Motor neuron (in vitro differentiated cells): Measurements from ENCODE around the gene UBQLN4. TPM values are rescaled to one million over a fixed set of nuclear protein-coding genes. Genes with fewer than 3 reads are reported as not detected.
"Not testable (repeated sequence)": the region's sequence is repeated elsewhere in the genome, so short reads cannot be mapped to it uniquely, and the experiment has no call there.

Experiments
- ATAC-seq, 8 experiments: fragments of 200-7000 bp; cut with Tn5 transposase; replicated peaks in 6 of 8; 2 replicates each; pipeline ENCODE4 v1.8.0; 2021; ENCODE audit warnings: mild to moderate bottlenecking in 8 of 8, moderate library complexity in 8 of 8
- H3K27ac ChIP-seq, 2 donors: fragments of 250-450 bp; sonication (Bioruptor Pico); 2 replicates each; pipeline ENCODE4 v1.9.0; 2021; ENCODE audit warnings: antibody characterized with exemption in 2 of 2, mild to moderate bottlenecking in 2 of 2, moderate library complexity in 1 of 2
- H3K4me1 ChIP-seq, 2 donors: fragments of 250-450 bp; sonication (Bioruptor Pico); replicated peaks in 1 of 2; 2 replicates each; pipeline ENCODE4 v1.6.1; 2021; ENCODE audit warnings: antibody characterized with exemption in 2 of 2, mild to moderate bottlenecking in 2 of 2, moderate library complexity in 1 of 2
- H3K4me3 ChIP-seq, 5 donors: fragments of 250-450 bp; sonication (Bioruptor Pico); 2 replicates each; pipeline ENCODE4 v1.9.0; 2021; ENCODE audit warnings: antibody characterized with exemption in 5 of 5, mild to moderate bottlenecking in 5 of 5, moderate library complexity in 4 of 5
- WGBS, 10 experiments: fragments of 450-650 bp; shearing (Covaris generic); methylation state at CpG; one replicate each; pipeline ENCODE4 v1.0.0; 2022; 5-methylcytosine and 5-hydroxymethylcytosine counted together
- in situ Hi-C, 9 experiments: fragments of 400-800 bp; cut with MboI; loops; one replicate each; pipeline ENCODE4 v1.15.0; 2021; ENCODE audit warnings: low sequenced_read_pairs in 9 of 9, low pct_unique_long_range_greater_than_20kb in 2 of 9; ENCODE audit not compliant: unreplicated experiment in 9 of 9
- total RNA-seq, 8 experiments: library from RNA; unstranded; fragments of 300-600 nt; gene quantifications; 2 replicates each; pipeline versions ENCODE4 v1.2.3 to v1.2.4, GENCODE V29; 2022

UBQLN4 gene
- total RNA-seq, 8 experiments from 2014 or later = 22.7 to 51.1 (median 35.0) TPM

DNA sequence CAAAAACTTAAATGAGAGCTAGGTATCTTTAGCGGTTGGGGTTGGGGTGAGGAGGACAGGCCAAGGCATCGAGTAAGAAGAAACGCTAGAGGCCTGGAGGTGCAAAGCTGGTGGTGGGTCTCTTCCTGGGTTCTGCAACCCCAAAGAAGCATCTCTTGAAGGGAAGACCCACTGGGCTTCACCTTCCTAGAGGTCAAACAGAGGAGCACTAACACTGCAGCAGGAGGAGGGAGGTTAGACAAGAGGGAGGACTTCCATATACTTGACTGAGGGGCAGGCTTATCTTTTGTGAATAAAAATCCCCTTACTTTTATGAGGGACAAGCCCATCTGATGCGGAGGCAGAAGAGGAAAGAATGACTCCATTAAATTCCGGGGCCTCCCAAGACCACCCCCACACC lies 26.2 kb upstream of the UBQLN4 start:
- Histone ChIP-seq H3K27ac (peak overlapping the region; percentile 90), H3K4me3 (peak overlapping the region; percentile 57 to 97 (median 79)), H3K4me1 (peaks cover 50 to 55% of the 10 kb centered on the region in 2 donors)
- in situ Hi-C loops = loop anchor here in 5 of 9 experiments (10.0 to 25.0 kb wide), 3 partner anchors 133 to 158 kb away; partner anchors contain the start of genes BGLAP (in 2 of the 5), PAQR6 (in 2 of the 5) and PMF1 (in 2 of the 5)
- ATAC-seq = no peak
- WGBS, 10 experiments = 35 to 100% (median 59%) methylated on average over 1 to 5 of the region's 5 CpGs; no CpG with 5 or more reads in 1 of the 10 experiments

DNA sequence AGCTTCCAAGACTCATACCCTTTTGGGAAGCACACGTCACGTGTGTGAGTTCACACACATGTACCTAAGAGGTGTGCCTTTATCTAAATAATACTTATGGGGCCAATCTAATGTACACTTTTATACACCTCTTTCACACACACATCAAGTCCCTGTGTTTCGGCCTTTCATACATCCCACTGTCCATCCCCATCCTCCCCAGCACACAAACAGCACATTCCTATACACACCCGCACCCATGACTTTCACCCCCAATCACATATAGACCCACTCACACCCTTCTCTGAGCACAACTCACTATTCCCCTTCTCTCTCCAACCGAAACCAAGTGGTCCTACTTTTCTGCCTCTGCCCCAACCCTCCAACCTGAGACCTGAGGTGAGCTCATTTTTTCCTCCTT lies 25.1 kb upstream of the UBQLN4 start:
- peaks cover 47 to 51% of the 10 kb centered on the region in 2 donors for H3K4me1 ChIP-seq
- no peak for ATAC-seq
- H3K27ac ChIP-seq = no peak overlapping the region
- H3K4me3 ChIP-seq = peak overlapping the region; percentile 7 to 97 (median 69)
- in situ Hi-C loops = loop anchor here in 4 of 9 experiments (25.0 kb wide), 2 partner anchors 134 to 159 kb away; partner anchors contain the start of genes BGLAP (in 2 of the 4), PAQR6 (in 2 of the 4) and PMF1 (in 2 of the 4)
- 80 to 100% (median 87%) methylated on average over 2 to 5 of the region's 5 CpGs; no CpG with 5 or more reads in 5 of the 10 experiments for WGBS, 10 experiments

DNA sequence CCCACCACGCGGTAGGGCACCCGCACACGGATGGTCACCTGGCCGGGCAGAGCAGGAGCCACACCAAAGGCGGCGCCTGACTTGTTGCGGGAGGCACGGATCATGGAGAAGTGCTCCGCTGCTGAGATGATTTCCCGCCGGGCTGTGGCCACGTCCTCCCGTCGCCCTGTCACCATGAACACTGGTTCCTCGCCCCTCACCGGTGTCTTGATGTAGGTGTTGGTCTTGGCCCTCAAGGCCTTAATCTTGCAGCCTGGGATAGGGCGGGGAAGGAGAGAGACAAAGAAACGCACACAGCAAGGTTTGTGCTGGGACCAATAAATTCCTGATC lies 23.8 kb upstream of the UBQLN4 start:
- H3K4me1 ChIP-seq = peaks cover 47 to 53% of the 10 kb centered on the region in 2 donors
- H3K27ac ChIP-seq = no peak overlapping the region
- whole genome bisulfite sequencing, 10 experiments = 60 to 97% (median 86%) methylated on average over 1 to 16 of the region's 19 CpGs; no CpG with 5 or more reads in 4 of the 10 experiments
- no peak overlapping the region for H3K4me3 ChIP-seq
- in situ Hi-C loops = loop anchor here in 4 of 9 experiments (25.0 kb wide), 2 partner anchors 135 to 160 kb away; partner anchors contain the start of genes BGLAP (in 2 of the 4), PAQR6 (in 2 of the 4) and PMF1 (in 2 of the 4)
- ATAC-seq = no peak

DNA sequence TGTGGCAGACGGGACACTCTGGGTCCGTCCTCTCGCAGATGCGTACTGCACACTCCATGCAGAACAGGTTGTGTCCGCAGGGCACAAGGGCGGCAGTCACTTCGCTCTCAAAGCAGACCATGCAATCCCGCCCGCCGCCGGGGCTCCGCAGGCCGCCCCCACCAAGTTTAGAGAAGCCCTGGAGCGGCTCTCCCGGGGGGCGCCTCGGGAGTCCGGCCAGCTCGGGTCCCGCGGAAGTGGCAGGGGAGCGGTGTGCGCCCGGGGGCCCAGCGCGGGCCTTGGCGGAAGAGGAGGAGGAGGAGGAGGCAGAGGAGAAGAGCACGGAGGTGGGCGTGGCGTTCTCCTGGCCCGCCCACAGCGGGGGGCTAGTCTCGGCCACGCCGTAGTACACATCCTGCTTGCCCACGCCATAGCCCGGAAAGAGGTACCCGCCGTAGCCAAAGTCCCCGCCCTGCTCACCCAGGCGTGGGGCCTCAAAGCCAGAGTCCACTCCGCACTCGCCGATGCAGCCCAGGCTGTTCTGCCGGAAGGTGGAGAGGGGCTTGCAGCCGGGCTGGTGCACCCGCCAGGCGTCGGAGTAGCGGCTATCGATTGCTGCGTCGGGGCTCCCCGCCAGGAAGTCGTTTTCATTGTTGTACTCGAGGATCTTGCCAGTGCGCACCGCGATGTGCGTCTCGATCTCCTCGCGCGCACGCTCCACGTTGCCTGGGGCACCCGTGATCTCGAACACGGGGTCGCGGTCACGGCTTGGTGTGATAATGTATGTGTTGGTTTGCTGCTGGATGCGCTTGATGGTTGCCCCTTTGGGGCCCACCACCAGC lies 23.2 kb upstream of the UBQLN4 start:
- Histone ChIP-seq H3K4me1 (peaks cover 47 to 53% of the 10 kb centered on the region in 2 donors), H3K4me3 (no peak overlapping the region), H3K27ac (no peak overlapping the region)
- in situ Hi-C loops = loop anchor here in 4 of 9 experiments (25.0 kb wide), 2 partner anchors 135 to 160 kb away; partner anchors contain the start of genes BGLAP (in 2 of the 4), PAQR6 (in 2 of the 4) and PMF1 (in 2 of the 4)
- WGBS, 10 experiments = 64 to 100% (median 75%) methylated on average over 1 to 51 of the region's 73 CpGs; no CpG with 5 or more reads in 6 of the 10 experiments
- ATAC-seq = no peak

DNA sequence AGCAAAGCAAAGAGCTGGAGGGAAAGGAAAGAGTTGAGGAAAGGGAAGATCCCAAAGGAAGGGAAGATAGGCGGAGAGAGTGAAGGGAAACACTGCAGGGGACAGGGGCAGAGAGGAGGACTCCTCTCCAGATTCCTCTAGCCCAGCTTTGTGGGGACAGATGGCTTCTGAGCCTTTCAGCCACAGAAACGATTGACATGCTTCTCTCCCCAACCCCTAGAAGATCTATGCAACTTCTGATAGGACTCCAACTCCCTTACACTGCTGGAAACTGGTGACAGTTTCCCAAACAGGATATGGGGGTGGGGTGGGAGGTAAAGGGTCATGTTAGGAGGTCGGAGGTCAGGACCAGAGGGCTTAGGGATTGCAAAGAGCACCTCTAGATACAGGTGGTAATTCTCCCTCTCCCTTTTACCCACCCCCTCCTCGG lies 22.2 kb upstream of the UBQLN4 start:
- H3K27ac ChIP-seq = no peak overlapping the region
- in situ Hi-C loops = loop anchor here in 4 of 9 experiments (25.0 kb wide), 2 partner anchors 137 to 162 kb away; partner anchors contain the start of genes BGLAP (in 2 of the 4), PAQR6 (in 2 of the 4) and PMF1 (in 2 of the 4)
- ATAC-seq = no peak
- no peak overlapping the region for H3K4me3 ChIP-seq
- peaks cover 47 to 53% of the 10 kb centered on the region in 2 donors for H3K4me1 ChIP-seq
- 40 to 100% (median 90%) methylated on average over 1 to 3 of the region's 4 CpGs; no CpG with 5 or more reads in 3 of the 10 experiments for WGBS, 10 experiments

DNA sequence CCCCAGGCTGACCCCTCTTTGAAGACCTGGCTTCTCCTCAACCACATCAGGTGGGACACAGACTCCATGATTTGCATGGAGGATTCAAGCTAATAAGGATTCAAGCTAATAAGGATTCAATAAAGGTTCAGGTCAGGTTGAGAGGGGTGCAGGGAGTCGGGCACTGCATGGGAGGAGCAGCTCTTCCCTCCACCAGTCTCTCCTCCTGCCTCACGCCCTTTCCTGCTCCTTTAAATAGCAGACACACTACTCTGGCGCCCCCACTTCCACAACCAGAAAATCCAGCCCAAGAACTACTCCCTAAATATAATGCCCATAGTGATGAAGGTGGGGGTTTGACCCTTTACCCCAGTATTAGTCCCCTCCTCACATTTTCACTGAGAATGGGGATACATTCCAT lies 21.6 kb upstream of the UBQLN4 start:
- peaks cover 47 to 53% of the 10 kb centered on the region in 2 donors for H3K4me1 ChIP-seq
- H3K27ac ChIP-seq = no peak overlapping the region
- in situ Hi-C loops = loop anchor here in 4 of 9 experiments (25.0 kb wide), 2 partner anchors 137 to 162 kb away; partner anchors contain the start of genes BGLAP (in 2 of the 4), PAQR6 (in 2 of the 4) and PMF1 (in 2 of the 4)
- no peak overlapping the region for H3K4me3 ChIP-seq
- peak in 6 of 8 experiments; percentile 13 to 41 (median 30) for ATAC-seq
- WGBS, 10 experiments = 0 to 69% (median 33%) methylated on average over 1 to 2 of the region's 3 CpGs; no CpG with 5 or more reads in 3 of the 10 experiments

DNA sequence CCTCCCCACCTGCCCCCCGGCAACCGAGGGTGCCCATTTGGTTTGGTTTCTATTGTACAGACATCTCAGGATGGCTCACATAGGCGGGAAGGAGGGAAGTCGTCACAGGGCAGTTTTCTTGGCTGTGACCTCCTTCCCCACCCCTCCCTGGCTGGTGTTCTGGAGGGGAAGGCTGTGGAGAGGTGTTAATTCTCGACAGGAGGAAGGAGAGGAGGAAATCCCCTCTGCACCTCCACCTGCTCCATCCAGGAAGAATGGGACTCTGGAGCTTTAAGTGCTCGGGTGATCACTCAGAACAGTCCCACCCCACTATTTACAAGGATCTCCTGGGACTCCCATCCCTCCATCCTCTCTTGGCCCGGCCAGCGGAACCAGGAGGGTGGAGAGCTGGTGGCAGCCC lies 21.1 kb upstream of the UBQLN4 start:
- Histone ChIP-seq H3K27ac (no peak overlapping the region), H3K4me1 (peaks cover 42 to 53% of the 10 kb centered on the region in 2 donors), H3K4me3 (no peak overlapping the region)
- 24 to 100% (median 66%) methylated on average over 1 to 4 of the region's 8 CpGs; no CpG with 5 or more reads in 4 of the 10 experiments for WGBS, 10 experiments
- in situ Hi-C loops = loop anchor here in 4 of 9 experiments (25.0 kb wide), 2 partner anchors 138 to 163 kb away; partner anchors contain the start of genes BGLAP (in 2 of the 4), PAQR6 (in 2 of the 4) and PMF1 (in 2 of the 4)
- ATAC-seq = peak in 4 of 8 experiments; percentile 1 to 15 (median 8)

DNA sequence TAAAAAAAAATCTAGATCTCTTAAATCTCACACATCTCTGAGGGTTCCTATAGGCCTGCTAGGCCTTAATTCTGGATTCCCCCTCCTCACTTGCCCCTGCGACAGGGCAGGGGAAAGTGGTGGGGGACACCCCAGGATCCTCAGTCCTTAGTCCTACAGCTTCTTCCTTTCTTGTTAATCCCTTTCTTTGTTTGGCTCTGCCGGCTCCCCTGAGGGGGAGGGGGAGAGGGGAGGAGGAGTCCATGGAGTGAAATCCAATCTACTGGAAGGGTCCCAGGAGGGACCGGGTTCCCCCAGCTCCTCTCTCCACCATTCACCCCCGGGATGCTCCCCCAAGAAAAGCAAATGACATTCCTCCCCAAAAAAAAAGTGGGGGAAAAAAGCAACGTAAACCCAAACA lies 20.1 kb upstream of the UBQLN4 start:
- peak in 2 of 8 experiments; percentile 14 to 27 for ATAC-seq
- no peak overlapping the region for H3K27ac ChIP-seq
- no peak overlapping the region for H3K4me3 ChIP-seq
- in situ Hi-C loops = no loop called here
- WGBS, 10 experiments = 0 to 100% (median 22%) methylated on average over 1 to 5 of the region's 5 CpGs
- H3K4me1 ChIP-seq = peaks cover 33 to 44% of the 10 kb centered on the region in 2 donors

DNA sequence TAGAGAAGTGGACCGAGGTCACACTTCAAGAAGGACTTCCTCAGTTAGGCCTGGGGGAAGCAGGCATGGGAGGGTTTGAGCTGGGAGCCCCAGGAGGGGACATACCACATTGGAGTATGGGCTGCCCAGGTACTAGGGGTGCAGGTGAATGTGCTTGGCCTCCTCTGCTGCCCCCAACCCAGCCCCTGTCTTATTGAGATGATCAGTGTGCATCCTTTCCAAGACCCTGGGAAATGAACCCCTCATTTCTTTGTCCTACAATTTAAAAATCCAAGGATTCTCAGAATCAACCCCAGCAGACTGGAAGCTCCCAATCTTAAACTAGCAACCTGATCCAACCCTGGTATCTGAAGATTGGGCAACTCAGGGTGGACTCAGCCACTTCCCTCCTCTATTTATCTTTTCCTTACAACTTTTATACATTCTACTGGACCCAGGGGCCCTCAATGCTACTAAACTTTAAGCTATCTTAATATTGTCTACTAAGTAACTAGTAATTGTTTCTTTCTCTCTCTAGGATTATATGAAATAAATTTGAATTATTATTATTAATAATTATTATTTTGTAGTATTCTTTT lies 19.6 kb upstream of the UBQLN4 start:
- Histone ChIP-seq H3K4me3 (no peak overlapping the region), H3K27ac (no peak overlapping the region), H3K4me1 (peaks cover 27 to 38% of the 10 kb centered on the region in 2 donors)
- in situ Hi-C loops = no loop called here
- no peak for ATAC-seq
- 0 to 57% (median 44%) methylated on average over 1 of the region's 1 CpG; no CpG with 5 or more reads in 7 of the 10 experiments for WGBS, 10 experiments

DNA sequence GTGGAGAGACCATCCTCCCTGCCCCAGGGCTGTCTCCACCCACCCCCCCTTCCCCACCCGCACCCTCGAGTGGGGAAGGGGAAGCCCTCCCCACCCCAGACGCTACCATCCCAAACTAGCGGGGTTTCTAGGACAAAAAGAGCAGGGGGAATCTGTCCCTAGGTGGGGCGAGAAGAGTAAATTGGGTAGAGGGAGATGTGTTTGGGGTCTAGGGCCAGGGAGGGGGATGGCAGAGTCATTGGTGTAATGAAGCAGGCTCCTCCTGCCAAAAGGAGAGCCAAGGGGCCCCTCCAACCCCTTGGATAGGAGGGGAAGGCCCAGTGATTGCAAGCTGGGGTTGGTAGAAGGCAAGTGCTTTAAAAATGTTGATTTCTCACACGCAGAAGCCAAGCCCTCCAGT lies 18.7 kb upstream of the UBQLN4 start:
- no peak overlapping the region for H3K4me3 ChIP-seq
- 0 to 70% (median 38%) methylated on average over 1 to 2 of the region's 6 CpGs; no CpG with 5 or more reads in 6 of the 10 experiments for WGBS, 10 experiments
- H3K27ac ChIP-seq = no peak overlapping the region
- peaks cover 24 to 32% of the 10 kb centered on the region in 2 donors for H3K4me1 ChIP-seq
- in situ Hi-C loops = no loop called here
- no peak for ATAC-seq

DNA sequence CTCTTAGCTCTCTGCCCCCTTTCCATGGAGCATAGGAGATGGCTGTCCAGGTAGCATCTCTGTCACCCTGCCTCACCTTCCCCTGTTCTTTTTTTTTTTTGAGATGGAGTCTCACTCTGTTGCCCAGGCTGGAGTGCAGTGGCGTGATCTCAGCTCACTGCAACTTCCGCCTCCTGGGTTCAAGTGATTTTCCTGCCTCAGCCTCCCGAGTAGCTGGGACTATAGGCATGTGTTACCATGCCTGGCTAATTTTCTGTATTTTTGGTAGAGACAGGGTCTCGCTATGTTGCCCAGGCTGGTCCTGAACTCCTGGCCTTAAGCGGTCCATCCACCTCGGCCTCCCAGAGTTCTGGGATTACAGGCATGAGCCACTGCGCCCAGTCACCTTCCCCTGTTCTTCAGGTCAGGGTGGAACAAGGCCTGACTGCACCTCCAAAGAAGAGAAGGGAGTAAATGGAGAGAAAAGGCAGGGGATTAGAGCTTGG lies 17.8 kb upstream of the UBQLN4 start:
- ATAC-seq, H3K27ac ChIP-seq, in situ Hi-C loops, H3K4me3 ChIP-seq: not testable (repeated sequence)
- H3K4me1 ChIP-seq = peaks cover 24 to 25% of the 10 kb centered on the region in 2 donors
- WGBS, 10 experiments = 76 to 100% (median 96%) methylated on average over 2 to 6 of the region's 7 CpGs; no CpG with 5 or more reads in 4 of the 10 experiments

DNA sequence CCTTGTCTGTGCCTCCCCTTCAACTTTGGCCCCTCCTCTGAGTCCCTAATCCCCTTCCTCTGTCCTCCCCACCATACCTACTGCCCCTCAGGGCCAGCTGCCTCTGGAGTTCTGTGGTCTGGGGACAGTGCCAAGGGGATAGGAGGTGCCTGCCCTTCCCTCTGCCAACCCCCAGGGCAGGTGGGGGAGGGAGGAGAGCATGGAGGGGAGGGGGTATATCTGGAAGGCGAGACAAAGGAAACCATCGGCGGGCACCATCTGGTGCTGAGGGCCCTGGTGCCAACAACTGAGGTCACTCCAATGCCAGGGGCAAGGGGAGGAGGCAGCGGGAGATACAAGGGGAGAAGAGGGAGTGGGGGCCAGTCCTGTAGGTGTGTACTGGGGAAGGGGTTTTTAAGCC lies 16.9 kb upstream of the UBQLN4 start:
- in situ Hi-C loops = no loop called here
- peak in 1 of 8 experiments; percentile 3 for ATAC-seq
- no CpG with 5 or more reads among the region's 4 CpGs for WGBS, 10 experiments
- no peak overlapping the region for H3K4me3 ChIP-seq
- peaks cover 18 to 19% of the 10 kb centered on the region in 2 donors for H3K4me1 ChIP-seq
- H3K27ac ChIP-seq = no peak overlapping the region
